Neutrophil (primary cell): ENCODE data around the gene HELZ.

Source experiments
- H3K27ac ChIP-seq: fragments of 200-600 bp; sonication (generic); 2 replicates; pipeline ENCODE4 v1.5.1; 2016; ENCODE audit warnings: mild to moderate bottlenecking, moderate library complexity
- H3K27me3 ChIP-seq: fragments of 200-600 bp; sonication (generic); 2 replicates; pipeline ENCODE4 v1.6.0; 2016; ENCODE audit warnings: mild to moderate bottlenecking
- H3K36me3 ChIP-seq: fragments of 200-600 bp; sonication (generic); 2 replicates; pipeline ENCODE4 v1.5.1; 2017
- H3K4me1 ChIP-seq, 2 experiments: fragments of 200-600 bp in 1 of 2; sonication (generic) in 1 of 2; 1 replicate in 1 of 2; 2 replicates in 1 of 2; pipeline versions ENCODE4 v1.5.1 to v1.6.1; 2013 to 2016; ENCODE audit warnings: low read depth in 1 of 2, low read length in 1 of 2, mild to moderate bottlenecking in 1 of 2, moderate library complexity in 1 of 2; ENCODE audit not compliant: control insufficient read depth in 1 of 2, insufficient read depth in 1 of 2
- H3K4me3 ChIP-seq, 2 experiments: fragments of 200-600 bp in 1 of 2; sonication (generic) in 1 of 2; 1 replicate in 1 of 2; 2 replicates in 1 of 2; pipeline ENCODE4 v1.5.1; 2013 to 2016; ENCODE audit warnings: low read depth in 1 of 2, low read length in 1 of 2, mild to moderate bottlenecking in 1 of 2, moderate library complexity in 1 of 2
- H3K9me3 ChIP-seq: fragments of 200-600 bp; sonication (generic); 2 replicates; pipeline ENCODE4 v1.5.1; 2016
- TF ChIP-seq, protein P1 (sequence below): fragments of 200-600 bp; sonication (generic); IDR thresholded peaks from 2 replicates; pipeline ENCODE4 v1.5.1; 2016; ENCODE audit warnings: antibody characterized with exemption

The HELZ gene

DNA sequence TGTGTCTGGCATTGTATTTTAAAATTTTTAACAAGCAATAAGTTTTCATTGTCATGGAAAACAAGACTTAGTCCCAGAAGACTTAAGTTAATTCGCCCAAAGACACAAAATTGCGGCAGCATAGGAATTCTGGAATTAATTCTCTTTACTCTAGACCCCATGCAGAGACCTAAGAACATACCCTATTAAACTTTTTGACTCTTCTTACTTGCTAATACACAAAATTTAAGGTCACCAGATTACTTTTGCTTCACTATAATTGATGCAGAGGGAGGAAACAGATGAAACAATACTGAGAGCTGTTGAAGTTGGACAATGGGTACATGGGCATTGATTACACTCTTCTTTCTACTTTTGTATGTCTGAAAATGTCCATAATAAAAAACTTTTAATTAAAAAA is 12.6 kb downstream of the HELZ start:
- Histone ChIP-seq H3K4me1 (no peaks in the 10 kb centered on the region), H3K36me3 (peaks cover 40% of the 10 kb centered on the region), H3K4me3 (no peak overlapping the region), H3K9me3 (no peaks in the 10 kb centered on the region), H3K27me3 (no peaks in the 10 kb centered on the region), H3K27ac (no peak overlapping the region)
- TF ChIP-seq, protein P1, sequence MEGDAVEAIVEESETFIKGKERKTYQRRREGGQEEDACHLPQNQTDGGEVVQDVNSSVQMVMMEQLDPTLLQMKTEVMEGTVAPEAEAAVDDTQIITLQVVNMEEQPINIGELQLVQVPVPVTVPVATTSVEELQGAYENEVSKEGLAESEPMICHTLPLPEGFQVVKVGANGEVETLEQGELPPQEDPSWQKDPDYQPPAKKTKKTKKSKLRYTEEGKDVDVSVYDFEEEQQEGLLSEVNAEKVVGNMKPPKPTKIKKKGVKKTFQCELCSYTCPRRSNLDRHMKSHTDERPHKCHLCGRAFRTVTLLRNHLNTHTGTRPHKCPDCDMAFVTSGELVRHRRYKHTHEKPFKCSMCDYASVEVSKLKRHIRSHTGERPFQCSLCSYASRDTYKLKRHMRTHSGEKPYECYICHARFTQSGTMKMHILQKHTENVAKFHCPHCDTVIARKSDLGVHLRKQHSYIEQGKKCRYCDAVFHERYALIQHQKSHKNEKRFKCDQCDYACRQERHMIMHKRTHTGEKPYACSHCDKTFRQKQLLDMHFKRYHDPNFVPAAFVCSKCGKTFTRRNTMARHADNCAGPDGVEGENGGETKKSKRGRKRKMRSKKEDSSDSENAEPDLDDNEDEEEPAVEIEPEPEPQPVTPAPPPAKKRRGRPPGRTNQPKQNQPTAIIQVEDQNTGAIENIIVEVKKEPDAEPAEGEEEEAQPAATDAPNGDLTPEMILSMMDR, result no peak

DNA sequence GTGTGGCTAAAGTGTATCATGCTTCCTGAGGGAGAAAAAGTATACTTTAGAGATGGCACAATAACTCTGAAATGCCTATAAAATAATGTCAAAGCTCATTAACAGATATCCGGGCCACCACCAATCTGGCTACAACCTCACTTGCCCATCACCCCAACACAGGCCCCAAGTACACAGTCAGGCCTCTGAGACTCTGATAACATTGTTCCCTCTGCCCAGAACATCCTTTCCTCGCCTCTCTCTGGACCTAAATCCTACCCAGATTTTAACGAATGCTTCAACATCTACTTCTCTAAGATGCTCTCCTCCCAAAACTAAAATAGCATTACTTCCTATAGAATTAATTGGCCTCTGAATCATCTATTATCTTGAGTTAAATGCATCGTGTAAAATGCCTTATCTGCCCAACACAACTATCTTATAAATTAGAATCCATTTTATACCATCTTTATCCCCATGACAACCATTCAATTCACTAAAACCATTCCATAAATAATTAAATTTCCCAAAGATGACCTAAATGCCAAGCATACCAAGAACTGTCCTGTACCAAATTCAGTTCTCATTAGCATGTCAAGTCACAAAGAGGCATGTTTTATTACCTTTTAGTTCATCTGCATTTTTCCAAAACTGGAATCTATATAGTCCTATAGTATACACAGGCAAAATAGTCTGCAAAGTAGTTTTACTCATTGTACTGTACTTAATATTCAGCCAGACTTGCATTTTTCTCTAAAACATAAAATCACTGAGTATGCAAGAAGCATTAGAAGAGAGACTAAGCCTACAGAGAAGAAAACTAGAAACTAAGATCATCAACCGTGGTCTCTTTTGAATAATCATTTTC is 15.7 kb downstream of the HELZ start:
- Histone ChIP-seq H3K27me3 (no peaks in the 10 kb centered on the region), H3K36me3 (peaks cover 14% of the 10 kb centered on the region), H3K4me1 (no peaks in the 10 kb centered on the region), H3K4me3 (no peak overlapping the region), H3K27ac (no peak overlapping the region), H3K9me3 (no peaks in the 10 kb centered on the region)
- TF ChIP-seq, protein P1, result no peak

DNA sequence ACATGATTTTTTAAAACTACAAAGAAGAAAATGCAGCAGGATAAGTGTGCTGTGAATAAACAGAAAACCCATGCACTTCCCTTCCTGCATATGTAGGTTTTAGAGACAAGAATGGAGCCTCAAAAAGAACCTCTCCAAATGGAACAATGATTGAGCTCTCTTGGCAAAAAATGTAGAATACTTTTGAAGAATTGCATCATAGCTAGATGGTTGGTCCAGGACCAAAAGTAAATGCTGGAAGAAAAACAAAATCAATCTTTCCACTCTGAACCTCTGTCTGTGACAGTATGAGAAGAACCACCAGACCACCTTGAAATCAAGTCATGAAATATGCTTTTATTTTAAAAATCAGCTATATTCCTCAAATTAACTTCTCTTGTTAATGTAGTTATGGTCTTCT is 17.5 kb downstream of the HELZ start:
- H3K9me3 ChIP-seq, result no peaks in the 10 kb centered on the region
- H3K36me3 ChIP-seq, result peaks cover 5% of the 10 kb centered on the region
- TF ChIP-seq, protein P1, result no peak
- H3K4me3 ChIP-seq, result no peak overlapping the region
- no peaks in the 10 kb centered on the region for H3K4me1 ChIP-seq
- H3K27ac ChIP-seq, result no peak overlapping the region
- no peaks in the 10 kb centered on the region for H3K27me3 ChIP-seq

DNA sequence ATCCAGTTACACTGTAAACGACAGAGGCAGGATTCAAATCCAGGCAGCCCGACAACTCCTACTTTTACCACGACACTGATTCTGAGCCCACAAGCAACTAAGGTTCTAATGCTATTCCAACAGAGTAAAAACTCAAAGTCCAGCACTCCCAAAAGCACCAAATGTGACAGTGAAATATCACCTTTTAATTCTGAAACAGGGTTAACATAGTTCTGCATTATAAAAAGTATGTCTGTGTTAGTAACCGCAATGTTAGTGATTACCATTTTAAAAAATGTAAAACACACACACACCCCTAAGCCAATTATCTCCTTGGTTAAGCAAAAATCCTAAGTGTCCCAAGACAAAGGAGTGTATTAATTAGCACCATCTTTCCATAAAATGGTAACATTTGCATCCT is 19.7 kb downstream of the HELZ start:
- TF ChIP-seq, protein P1, result no peak
- H3K36me3 ChIP-seq, result no peaks in the 10 kb centered on the region
- H3K27ac ChIP-seq, result no peak overlapping the region
- H3K4me3 ChIP-seq, result no peak overlapping the region
- H3K27me3 ChIP-seq, result no peaks in the 10 kb centered on the region
- H3K4me1 ChIP-seq, result no peaks in the 10 kb centered on the region
- H3K9me3 ChIP-seq, result no peaks in the 10 kb centered on the region

DNA sequence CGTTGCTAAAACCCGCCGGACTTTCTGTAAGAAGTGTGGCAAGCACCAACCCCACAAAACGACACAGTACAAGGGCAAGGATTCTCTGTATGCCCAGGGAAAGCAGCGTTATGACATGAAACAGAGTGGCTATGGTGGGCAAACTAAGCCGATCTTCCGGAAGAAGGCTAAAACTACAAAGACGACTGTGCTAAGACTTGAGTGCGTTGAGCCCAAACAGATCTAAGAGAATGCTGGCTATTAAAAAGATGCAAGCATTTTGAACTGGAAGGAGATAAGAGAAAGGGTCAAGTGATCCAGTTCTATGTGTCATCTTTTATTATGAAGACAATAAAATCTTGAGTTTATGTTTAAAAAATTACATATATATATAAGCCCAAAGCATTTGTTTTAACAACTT is 20.3 kb downstream of the HELZ start:
- no peak overlapping the region for H3K27ac ChIP-seq
- H3K36me3 ChIP-seq, result no peaks in the 10 kb centered on the region

More for the DNA sequence above, 20.3 kb downstream of the HELZ start:
- no peaks in the 10 kb centered on the region for H3K27me3 ChIP-seq
- TF ChIP-seq, protein P1, result no peak
- no peaks in the 10 kb centered on the region for H3K9me3 ChIP-seq
- no peak overlapping the region for H3K4me3 ChIP-seq
- no peaks in the 10 kb centered on the region for H3K4me1 ChIP-seq
